Lower leg skin (tissue), 3 donors: ENCODE results near the gene OAS3.

Source experiments
- CTCF ChIP-seq, 3 donors: fragments of 450-650 bp; IDR thresholded peaks; one replicate each; pipeline ENCODE4 v1.5.1; 2016; ENCODE audit warnings: antibody characterized with exemption in 3 of 3, mild to moderate bottlenecking in 3 of 3, moderate library complexity in 2 of 3
- POLR2A ChIP-seq, 2 donors: fragments of 450-650 bp; IDR thresholded peaks; one replicate each; pipeline ENCODE4 v1.6.1; 2016 to 2017; ENCODE audit warnings: antibody characterized with exemption in 2 of 2, mild to moderate bottlenecking in 1 of 2, moderate library complexity in 1 of 2

GRCh38 chr12:113000433-113000832 lies 62.2 kb downstream of the OAS3 start:
- no peak for TF ChIP-seq POLR2A (IDR thresholded peaks at IDR 0.05)
- TF ChIP-seq CTCF (IDR thresholded peaks at IDR 0.05): no peak
